Umbilical cord (tissue), 2 donors: Measurements from ENCODE around the gene MIER2. TPM values are rescaled to one million over a fixed set of nuclear protein-coding genes. Genes with fewer than 3 reads are reported as not detected.

Source experiments
- DNase-seq: peaks from one replicate; pipeline ENCODE4 v3.0.0-alpha.2; 2015; ENCODE audit warnings: low spot score
- total RNA-seq: library from RNA; depleted of rRNA; stranded (reverse); fragments of >200 nt; gene quantifications from one replicate; pipeline ENCODE4 v1.2.3, GENCODE V29; 2014; ENCODE audit warnings: low replicate concordance; ENCODE audit not compliant: insufficient read depth

The MIER2 gene
- total RNA-seq, 1 donor from 2014 or later = 3.4 TPM

DNA sequence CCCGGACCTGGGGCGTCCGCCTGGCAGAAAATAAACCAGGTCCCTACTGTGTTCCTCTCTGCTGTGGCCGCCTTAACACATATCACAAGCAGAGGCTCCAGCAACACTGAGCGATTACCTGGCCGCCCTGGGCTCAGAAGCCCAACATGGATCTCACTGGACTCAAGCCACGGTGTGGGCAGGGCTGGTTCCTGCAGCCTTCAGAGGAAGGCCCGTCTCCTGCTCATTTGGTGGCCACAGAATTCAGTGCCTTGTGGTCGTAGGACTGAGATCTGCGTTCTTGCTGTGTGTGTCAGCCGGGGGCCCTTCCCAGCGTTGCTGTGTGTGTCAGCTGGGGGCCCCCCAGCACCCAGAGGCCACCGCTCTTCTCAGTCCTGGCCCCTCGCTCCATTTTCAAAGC, 34.1 kb upstream of the MIER2 start:
- no peak for DNase-seq

DNA sequence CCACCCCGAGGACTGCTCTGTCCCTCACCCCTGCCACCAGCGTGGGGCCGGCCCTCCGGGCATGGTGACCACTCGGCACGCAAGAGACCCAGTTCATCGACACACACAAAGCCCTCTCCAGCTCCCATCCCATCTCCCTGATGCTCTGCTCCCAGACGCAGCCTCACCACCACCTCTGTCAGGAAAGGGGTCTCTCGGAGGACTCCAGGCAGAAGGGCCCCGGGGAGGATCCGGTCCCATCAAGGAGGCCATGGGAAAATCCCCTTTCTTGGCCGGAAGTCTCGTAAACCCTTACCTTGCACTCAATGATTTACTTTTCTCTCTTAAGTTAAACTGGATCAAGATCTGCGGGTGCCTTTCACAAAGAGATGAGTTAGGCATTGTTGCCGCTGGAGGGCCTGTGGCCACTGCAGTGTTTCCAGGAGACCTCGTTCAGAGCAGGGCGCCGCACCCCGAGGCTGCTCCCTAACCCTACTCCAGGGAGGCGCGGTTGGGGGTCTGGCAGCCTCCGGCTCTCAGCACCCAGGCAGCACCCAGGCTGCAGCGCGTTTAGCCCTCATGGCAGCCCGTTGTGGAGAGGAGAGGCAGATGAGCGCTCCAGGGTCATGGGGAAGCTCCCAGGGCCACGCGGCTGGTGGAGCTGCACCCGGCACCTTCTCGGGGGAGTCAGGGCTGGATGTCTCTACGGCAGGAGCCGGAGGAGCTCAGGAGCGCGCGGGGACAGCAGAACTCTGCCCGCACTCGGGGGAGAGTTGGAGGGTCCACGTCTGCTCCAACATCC, 33.4 kb upstream of the MIER2 start:
- DNase-seq = no peak

DNA sequence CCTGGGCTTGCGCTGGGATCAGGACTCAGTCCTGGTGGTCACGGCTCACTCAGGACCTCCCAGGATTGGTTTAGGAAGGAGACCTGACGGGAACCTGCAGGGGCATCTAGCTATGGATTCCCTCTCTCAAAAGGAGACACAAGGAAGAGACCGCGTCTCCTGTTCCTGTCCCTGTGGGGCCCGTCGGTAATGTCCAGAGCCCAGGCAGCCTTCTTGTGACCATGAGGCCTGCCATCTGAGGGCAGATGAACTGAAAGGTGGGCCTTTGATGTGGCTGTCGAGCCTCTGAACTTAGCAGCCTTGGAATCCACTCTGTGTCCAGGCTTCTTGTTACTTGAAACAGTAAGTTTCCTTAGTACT, 31.5 kb upstream of the MIER2 start:
- DNase-seq = no peak

DNA sequence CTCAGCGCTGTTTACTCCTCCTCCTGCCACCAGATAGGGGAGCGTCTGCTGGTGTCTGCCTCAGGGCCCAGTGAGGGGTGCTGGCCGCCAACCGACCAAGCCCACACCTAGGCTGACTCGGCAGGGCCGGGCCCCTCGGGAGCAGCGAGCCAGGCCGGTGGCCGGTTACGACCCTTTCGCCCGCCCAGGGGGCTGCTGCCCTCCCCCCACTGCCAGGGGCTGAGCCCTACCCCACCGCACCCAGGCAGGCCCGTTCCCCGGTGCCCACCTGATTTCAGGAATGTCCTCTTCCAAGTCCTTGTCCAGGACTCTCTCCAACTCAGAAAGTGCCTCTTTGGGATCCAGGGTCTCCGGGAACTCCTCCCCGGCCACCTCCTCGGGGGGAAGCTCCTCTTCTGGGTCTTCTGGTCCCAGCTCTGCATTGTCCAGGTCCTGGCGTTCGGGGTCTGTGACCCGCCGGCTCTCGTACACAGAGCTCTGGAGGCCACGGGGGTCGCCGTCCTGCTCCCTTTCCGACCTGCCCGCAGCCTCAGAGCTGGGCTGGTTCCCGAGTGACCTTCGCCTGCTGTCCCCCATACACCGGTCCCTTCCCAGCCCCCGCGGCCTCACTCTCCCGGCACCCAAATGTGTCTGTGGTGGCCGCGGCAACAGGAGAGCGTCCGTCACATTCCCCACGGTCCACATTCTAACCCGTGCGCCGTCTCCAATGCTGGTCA, 31.0 kb upstream of the MIER2 start:
- no peak for DNase-seq

DNA sequence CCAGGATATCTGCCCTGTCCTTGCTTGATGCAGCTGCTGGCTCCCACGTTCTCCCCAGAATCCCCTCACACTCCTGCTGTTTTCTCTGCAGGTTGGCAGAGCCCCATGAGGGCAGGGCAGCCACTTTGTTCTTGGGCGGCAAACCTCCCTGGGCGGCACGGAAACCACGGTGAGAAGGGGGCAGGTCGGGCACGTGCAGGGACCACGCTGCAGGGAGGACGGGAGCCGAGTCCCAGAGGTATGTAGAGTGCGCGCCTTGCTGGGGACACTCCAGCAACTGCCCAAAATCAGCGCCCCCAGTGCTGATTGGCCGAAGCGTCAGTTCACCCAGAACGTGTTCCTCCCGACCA, 30.3 kb upstream of the MIER2 start:
- DNase-seq = no peak

DNA sequence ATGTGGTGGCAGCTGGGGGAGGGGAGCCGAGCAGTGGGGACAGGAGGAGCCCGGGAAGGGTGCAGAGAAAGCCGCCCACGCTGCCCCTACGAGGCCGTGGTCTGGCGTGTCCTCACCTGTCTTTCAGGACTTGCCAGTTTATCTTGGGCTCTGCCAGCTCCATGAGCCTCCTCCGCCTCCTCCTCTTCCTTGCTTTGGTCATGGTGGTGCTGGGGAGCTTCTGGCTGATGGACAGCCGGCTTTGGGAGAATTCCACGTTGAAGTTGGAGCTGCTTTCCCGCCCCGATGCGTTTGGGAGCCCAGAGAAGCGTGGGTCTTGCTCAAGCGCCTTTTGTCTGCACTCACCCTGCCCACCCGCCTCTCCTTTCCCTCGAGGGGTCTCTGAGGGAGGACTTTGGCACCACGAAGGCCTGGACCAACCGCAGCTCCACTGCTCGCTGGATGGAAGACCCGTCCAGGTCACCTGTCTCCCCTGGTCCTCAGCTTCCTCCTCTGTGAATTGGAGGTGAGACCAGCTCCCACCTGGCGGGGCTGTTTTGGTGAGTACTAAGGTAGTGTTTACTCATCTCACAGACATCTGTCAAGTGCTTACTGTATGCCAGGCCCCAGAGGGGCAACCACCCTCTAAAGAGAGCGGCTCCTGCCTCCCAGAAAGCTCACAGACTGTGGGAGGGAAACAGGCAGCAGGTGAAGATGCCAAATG, 29.7 kb upstream of the MIER2 start:
- DNase-seq = no peak

DNA sequence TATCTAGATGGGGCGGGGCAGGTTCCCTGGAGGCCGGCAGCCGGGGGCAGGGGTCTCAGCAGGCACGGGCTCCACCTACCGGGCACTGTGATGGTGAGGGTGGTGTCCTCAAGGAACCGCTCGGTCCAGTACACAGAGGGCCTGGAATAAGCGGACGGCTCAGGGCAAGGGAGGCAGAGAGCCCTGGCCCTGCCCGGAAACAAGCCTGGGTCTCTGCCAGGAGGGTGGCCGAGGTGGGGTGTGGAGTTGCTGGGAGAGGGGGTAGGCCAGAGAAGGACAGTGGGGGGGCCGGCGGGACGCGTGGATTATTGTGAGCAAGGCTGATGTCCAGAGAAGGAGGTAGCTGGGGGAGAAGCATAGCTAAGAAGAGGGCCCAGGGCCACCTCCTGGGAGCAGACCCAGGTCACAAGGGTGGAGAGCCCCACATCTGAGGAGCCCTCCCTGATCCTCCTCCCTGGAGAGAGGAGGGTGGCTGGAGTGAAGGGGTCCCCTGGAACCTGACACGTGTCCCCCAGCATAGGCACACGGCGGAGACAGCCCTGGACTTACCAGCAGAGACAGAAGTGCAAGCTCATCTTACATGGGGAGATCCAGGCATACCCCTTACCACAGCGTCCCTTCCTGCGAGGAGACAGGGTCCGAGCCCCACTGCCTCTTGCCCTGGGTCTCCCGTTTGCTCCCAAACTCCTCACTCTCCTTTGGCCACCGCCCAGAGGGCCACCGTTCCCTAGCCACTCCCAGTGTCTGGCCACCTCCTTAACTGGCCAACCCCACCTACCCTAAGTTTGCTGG, 29.0 kb upstream of the MIER2 start:
- no peak for DNase-seq

DNA sequence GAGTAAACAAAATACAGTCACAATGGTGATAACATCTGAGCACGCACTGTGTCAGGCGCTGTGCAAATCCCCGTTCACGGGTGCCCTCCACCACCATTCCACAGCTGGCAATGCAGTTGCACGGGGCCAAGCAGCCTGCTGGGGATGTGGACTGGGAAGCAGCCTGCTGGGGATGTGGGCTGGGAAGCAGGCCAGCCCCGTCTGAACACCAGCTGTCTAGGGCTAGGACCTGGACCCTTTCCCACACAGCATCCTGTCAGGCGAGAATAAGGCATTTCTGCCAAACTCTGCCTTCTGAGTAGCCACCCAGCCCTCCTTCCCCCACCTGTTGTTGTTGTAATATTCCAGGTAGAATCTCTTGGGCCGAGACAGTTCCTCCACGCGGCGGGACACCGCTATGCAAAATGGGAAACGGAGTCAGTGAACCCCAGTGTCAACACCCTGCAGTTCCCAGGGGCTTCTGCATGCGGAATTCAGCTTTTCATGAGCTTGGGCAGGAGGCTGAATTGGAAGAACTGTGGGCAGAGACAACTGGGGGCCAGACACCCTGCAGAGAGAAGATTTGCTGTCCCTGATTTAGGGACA, 27.8 kb upstream of the MIER2 start:
- peak; percentile 80 for DNase-seq

DNA sequence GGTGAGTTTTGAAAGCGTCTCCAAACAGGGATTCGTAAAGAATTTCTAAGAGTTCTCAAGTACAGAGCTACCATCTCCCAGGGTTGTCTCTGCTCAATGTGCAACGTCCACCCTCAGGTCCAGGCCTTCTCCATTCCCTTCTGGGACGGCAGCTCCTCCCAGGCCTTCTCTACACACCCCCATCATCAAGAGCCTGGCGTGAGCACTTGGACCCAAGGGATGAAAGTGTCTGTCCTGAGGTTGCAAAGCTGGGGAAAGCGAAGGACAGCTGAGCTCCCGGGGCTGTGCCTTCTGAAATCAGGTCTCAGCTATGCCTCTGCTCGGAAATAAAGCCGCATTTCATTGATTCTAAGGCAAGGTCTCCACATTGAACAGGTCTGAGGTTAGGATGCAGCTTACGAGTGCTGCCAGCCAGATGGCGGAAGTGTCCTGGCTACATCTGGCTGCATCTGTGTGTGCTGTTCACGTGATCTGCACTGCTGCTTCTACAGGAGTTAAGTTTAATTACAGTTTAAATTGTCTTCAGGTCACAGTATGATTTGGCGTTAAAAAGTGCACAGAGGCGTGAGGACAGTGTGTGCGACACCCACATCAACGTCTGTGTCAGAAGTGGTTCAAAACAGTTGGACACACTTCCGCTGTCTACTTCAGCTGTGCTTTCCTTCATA, 27.0 kb upstream of the MIER2 start:
- DNase-seq = no peak

DNA sequence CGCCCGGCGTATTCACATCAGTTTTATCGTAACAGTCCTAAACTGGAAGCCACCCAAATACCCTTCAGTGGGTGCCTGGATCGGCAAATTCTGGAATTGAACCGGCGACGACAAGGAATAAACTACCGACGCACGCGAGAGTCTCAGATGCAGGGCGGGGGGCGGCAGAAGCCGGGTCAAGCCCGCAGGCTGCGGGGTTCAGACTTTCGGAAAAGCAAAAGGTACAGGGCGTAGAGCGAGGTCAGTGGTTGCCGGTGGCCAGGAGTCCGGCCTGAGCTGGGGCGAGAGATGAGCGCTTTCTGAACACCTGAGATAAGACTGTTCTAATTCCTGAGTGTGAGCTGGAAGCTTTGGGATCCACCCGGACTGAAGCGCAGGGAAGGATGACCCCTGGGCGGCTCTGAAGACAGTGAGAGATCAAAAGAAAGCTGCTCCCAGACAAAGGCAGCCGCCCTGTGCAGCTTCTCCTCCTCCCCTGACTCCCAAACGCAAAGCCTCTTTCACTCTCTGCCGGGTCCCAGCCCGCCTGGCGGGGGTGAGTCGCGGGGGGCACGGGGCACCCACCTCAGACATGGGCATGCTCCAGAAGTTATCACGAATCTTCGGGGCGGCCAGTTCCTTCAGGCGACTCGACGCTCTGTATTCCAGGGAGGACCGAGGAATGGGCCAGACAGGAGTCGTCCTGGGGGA, 26.2 kb upstream of the MIER2 start:
- no peak for DNase-seq

DNA sequence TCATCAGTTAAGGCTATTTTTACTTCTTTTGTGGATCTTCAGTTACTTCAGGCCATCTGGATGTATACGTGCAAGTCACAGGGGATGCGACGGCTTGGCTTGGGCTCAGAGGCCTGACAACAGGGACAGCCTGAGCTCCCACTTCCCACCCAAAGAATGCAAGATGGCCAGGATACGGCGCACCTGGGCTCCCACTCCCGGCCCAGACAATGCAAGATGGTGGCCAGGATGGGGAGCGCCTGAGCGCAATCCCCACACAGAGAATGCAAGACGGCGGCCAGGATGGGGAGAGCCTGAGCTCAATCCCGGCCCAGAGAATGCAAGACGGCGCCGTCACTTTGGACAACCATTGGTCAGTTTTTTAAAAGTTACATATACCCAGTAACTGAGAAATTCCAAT, 25.3 kb upstream of the MIER2 start:
- no peak for DNase-seq

DNA sequence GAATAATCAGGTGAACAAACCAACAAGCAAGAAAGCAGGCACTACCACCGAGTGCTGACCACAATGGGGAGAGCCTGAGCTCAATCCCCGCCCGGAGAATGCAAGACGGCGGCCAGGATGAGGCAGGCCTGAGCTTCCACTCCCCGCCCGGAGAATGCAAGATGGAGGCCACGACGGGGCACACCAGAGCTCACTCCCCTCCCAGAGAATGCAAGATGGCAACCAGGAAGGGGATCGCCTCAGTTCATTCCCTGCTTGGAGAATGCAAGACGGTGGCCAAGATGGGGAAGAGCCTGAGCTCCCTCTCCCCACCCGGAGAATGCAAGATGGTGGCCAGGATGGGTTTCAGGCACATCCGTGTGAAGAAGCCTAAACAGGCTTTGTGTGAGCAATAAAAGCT, 24.7 kb upstream of the MIER2 start:
- DNase-seq = no peak

DNA sequence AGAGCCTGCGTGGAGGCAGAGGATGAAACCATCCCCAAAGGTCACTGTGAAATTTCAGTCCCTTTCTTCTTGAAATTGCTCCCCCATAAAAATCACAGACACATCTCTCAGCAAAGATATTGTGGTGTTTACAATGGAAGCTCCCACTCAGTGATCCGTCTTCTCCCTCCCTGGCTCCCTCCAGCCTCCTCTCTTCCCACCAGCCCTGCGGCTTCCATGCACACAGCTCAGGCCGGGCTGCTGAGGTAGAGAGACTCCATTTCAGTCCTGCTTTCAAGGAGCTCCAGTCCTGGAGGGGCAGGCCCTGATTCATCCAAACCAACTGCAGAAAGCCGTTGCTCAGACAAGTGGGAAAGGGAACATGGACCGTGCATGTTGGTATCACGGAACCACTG, 24.0 kb upstream of the MIER2 start:
- no peak for DNase-seq

DNA sequence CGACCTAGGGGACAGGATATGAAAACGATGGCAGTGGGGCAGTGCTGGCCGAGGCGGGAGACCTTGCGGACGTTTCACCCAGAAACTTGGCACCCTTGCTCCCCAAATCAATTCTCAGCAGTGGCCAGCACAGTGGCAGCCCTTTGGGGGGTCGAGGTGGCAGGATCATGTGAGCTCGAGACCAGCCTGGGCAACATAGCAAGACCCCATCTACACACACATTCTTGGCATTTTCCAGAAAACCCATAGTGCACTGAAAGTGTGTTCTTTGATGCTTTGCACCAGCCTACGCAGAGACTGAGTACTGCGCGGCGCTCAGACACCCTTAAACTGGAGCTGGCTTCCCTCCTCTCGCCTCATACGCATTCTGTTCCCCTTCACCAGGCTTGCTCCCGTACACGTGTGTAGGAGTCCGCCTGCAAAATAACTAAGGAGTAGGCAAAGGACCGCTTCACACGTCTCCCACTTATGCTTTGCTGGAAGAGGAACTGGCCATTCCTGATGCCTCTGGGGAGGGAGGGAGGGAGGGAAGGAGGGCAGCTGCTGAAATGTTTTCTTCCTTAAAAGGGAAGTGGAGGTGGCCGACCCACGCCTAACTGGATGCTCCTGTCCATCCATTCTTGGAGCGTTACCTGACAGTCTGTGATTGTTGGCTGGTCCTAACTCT, 23.5 kb upstream of the MIER2 start:
- no peak for DNase-seq

DNA sequence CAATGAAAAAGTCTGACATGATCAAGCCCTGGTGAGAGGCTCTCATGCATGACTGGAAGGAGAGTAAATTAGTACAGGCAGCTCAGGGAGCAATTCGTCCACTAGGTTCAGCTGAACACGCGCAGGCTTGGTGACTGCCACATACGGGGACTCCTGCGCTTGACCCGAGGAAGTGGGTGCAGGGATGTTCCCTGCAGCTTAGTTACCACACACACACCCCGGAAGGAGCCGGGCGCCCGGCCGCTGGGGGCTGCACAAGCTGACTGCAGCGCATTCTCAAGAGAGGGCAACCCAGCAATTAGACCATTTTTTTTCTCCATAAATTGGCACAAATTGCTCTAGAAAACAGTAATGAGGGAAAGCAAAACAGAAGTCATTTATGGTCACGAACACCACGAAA, 23.0 kb upstream of the MIER2 start:
- DNase-seq = no peak

DNA sequence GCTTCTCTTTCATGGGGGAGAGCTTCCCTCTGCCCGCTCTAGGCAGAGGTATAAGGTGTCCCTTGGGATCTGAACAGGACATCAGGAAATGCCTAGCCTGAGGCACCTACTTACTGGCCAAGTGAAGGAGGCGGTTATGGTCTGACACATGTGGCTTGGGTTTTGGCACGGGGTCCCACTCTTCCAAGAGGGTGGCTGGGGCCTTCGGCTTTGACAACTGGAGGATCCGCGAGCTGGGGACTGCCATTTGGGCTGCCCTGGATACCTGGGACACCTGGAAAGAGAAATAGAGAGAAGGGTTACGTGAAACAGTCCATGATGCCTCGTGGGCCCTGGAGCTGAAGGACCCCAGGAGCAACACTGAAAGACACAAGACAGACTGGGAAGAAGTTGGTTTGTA, 22.4 kb upstream of the MIER2 start:
- no peak for DNase-seq

DNA sequence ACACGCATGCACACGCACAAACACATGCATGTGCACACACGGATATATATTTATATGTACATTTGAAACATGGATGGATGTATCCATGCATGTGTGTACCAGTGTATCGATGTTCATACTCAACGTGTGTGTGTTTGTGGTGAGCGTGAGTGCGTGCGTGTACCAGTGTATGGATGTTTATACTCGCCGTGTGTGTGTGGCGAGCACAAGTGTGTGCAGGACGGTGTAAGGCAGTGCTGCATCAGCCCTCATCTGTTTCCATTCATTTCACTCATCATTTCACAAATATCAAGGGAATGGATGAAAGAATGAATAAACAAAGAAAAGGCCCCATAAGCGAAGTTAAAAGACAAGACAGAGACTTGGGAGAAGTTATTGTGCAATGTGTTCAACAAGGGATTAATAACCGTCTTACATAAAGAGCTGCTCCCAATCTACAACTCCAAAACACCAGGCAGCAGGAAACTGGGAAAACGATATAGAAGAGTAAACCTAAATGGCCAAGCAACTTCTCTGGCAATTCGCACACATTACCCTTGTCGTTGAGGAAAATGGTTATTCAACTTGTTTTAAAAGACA, 21.7 kb upstream of the MIER2 start:
- no peak for DNase-seq

DNA sequence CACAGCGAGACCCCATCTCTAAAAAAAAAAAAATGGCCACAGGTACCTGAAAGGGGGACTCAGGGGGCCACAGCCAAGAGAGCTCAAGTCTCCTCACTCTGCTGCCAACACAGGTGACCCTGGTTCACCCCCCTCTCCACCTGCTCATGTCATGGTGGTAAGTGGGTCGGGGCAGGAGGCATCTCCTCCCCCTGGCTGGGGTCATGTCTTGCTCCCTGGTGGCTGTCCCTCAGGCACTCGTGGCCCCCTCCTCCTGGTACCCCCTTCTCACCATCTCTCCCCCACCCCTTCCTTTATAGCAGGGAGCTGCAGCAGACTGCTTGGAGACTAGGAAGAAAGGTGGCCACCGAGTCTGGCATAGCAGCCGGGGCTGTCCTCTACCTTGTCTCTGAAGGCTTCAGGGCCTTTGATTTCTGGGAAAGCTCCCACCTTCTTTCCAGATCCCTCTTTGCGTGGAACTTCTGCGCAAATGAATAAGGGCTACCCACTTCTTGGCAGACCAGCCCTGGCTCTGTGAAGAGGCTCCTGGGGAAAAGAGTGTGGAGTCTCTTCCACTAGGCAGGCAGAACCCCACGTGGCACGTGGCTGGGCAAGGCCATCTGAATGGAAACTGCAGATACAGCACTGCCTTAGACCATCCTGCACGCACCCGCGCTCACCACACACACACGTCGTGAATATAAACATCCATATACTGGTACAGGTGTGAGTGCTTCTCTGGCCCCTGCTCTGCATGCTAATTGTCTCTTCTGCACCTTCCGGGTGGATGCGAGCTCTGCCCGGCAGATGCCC, 20.1 kb upstream of the MIER2 start:
- no peak for DNase-seq

DNA sequence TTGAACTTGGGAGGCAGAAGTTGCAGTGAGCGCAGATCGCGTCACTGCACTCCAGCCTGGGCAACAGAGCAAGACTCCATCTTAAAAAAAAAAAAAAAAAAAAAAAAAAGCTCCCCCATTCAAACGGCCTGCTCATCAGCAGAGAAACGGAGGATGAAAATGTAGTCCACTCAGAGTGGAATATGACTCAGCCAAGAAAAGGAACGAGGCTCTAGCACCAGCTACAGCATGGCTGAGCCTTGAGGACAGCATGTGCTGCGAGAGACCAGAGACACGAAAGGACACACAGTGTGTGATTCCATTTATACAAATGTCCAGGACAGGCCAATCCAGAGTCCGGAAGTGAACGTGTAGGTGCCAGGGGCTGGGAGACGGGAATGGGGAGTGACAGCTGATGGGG, 18.1 kb upstream of the MIER2 start:
- no peak for DNase-seq
